WTC11 (cell line): ENCODE data around the gene IFT52. TPM values are rescaled to one million over a fixed set of nuclear protein-coding genes. Genes with fewer than 3 reads are reported as not detected.

Experiments used
- ATAC-seq: fragments of 200-7000 bp; cut with Tn5 transposase; 2 replicates; pipeline ENCODE4 v1.10.0; 2021; ENCODE audit warnings: mild to moderate bottlenecking, moderate library complexity
- CTCF ChIA-PET: fragments of 300-600 bp; sonication (Branson Sonifier 250); formaldehyde crosslinking; loops from one replicate; lab custom pipeline; 2021; ENCODE audit warnings: antibody characterized with exemption; lab: Charles Lee
- POLR2A ChIA-PET: fragments of 350-600 bp; sonication (Branson Sonifier 250); formaldehyde crosslinking; loops from one replicate; lab custom pipeline; 2021; ENCODE audit warnings: antibody characterized with exemption; lab: Charles Lee
- DNase-seq: peaks from one replicate; pipeline ENCODE4 v3.0.0; 2021; ENCODE audit warnings: low spot score
- H3K27ac Mint-ChIP-seq: 2 replicates; pipeline ENCODE4 v1.8.0; 2021; ENCODE audit warnings: mixed read lengths
- H3K27me3 Mint-ChIP-seq: 2 replicates; pipeline ENCODE4 v1.8.0; 2021; ENCODE audit warnings: low read depth, mild to moderate bottlenecking, moderate library complexity, mixed read lengths
- H3K36me3 Mint-ChIP-seq: 2 replicates; pipeline ENCODE4 v1.8.0; 2021; ENCODE audit warnings: mixed read lengths
- H3K4me1 Mint-ChIP-seq: 2 replicates; pipeline ENCODE4 v1.8.0; 2022; ENCODE audit warnings: mixed read lengths
- H3K4me3 Mint-ChIP-seq: 2 replicates; pipeline ENCODE4 v1.8.0; 2021; ENCODE audit warnings: mild to moderate bottlenecking, moderate library complexity, mixed read lengths
- H3K9me3 Mint-ChIP-seq: 2 replicates; pipeline ENCODE4 v1.8.0; 2021; ENCODE audit warnings: mixed read lengths
- CBFB ChIP-seq: sonication (generic); formaldehyde crosslinking; IDR thresholded peaks from 2 replicates; pipeline ENCODE4 v1.8.1; 2022; ENCODE audit warnings: mild to moderate bottlenecking, low read depth, missing genetic modification reagents
- ELF4 ChIP-seq: sonication (generic); formaldehyde crosslinking; IDR thresholded peaks from 2 replicates; pipeline ENCODE4 v1.8.1; 2022; ENCODE audit warnings: low read depth, mild to moderate bottlenecking, moderate library complexity, missing genetic modification reagents
- GTF2I ChIP-seq: fragments of 250-450 bp; sonication (Bioruptor Pico); conservative IDR thresholded peaks from 2 replicates; pipeline ENCODE4 v1.4.0; 2021; ENCODE audit warnings: mild to moderate bottlenecking
- NFATC4 ChIP-seq: fragments of 250-450 bp; sonication (Bioruptor Pico); IDR thresholded peaks from 2 replicates; pipeline ENCODE4 v1.9.0; 2021; ENCODE audit warnings: mild to moderate bottlenecking
- NR1H2 ChIP-seq: sonication (generic); formaldehyde crosslinking; IDR thresholded peaks from 2 replicates; pipeline ENCODE4 v1.9.0; 2021; ENCODE audit warnings: mild to moderate bottlenecking, moderate library complexity, missing genetic modification reagents
- NR3C1 ChIP-seq: sonication (generic); formaldehyde crosslinking; conservative IDR thresholded peaks from 2 replicates; pipeline ENCODE4 v1.8.1; 2023; ENCODE audit warnings: low read depth, mild to moderate bottlenecking, missing genetic modification reagents
- SP1 ChIP-seq: sonication (generic); formaldehyde crosslinking; conservative IDR thresholded peaks from 2 replicates; pipeline ENCODE4 v1.8.1; 2022; ENCODE audit warnings: missing genetic modification reagents
- TEAD4 ChIP-seq: sonication (generic); formaldehyde crosslinking; IDR thresholded peaks from 2 replicates; pipeline ENCODE4 v1.8.0; 2022; ENCODE audit warnings: mild to moderate bottlenecking, missing genetic modification reagents
- ZNF219 ChIP-seq: sonication (generic); formaldehyde crosslinking; IDR thresholded peaks from 2 replicates; pipeline ENCODE4 v1.8.0; 2023; ENCODE audit warnings: missing genetic modification reagents, mild to moderate bottlenecking, borderline replicate concordance
- ZNF396 ChIP-seq: fragments of 250-450 bp; sonication (Bioruptor Pico); IDR thresholded peaks from 2 replicates; pipeline ENCODE4 v1.8.0; 2021; ENCODE audit warnings: mild to moderate bottlenecking, moderate library complexity, borderline replicate concordance
- ZNF671 ChIP-seq: fragments of 250-450 bp; sonication (Bioruptor Pico); IDR thresholded peaks from 2 replicates; pipeline ENCODE4 v1.8.0; 2021; ENCODE audit warnings: mild to moderate bottlenecking
- total RNA-seq: library from RNA; stranded (reverse); gene quantifications from 3 replicates; pipeline ENCODE4 v1.2.3, GENCODE V29; 2021
- TF ChIP-seq, protein P1 (sequence below): sonication (generic); formaldehyde crosslinking; IDR thresholded peaks from 2 replicates; pipeline ENCODE4 v1.8.0; 2022; ENCODE audit warnings: missing genetic modification reagents
- TF ChIP-seq, protein P2 (sequence below): sonication (generic); formaldehyde crosslinking; IDR thresholded peaks from 2 replicates; pipeline ENCODE4 v1.8.1; 2022; ENCODE audit warnings: mild to moderate bottlenecking, moderate library complexity, missing genetic modification reagents
- TF ChIP-seq, protein P3 (sequence below): sonication (generic); formaldehyde crosslinking; IDR thresholded peaks from 2 replicates; pipeline ENCODE4 v1.8.1; 2022; ENCODE audit warnings: mild to moderate bottlenecking, missing genetic modification reagents, moderate library complexity, borderline replicate concordance
- TF ChIP-seq, protein P4 (sequence below): sonication (generic); formaldehyde crosslinking; IDR thresholded peaks from 2 replicates; pipeline ENCODE4 v1.8.0; 2022; ENCODE audit warnings: mild to moderate bottlenecking, missing genetic modification reagents
- TF ChIP-seq, protein P5 (sequence below): fragments of 250-450 bp; sonication (Bioruptor Pico); conservative IDR thresholded peaks from 2 replicates; pipeline ENCODE4 v1.9.0; 2021; ENCODE audit warnings: mild to moderate bottlenecking
- TF ChIP-seq, protein P6 (sequence below): fragments of 250-450 bp; sonication (Bioruptor Pico); IDR thresholded peaks from 2 replicates; pipeline ENCODE4 v1.9.0; 2021; ENCODE audit warnings: mild to moderate bottlenecking, borderline replicate concordance

The IFT52 gene
- total RNA-seq, 1 experiment from 2014 or later = 27.5 TPM

DNA sequence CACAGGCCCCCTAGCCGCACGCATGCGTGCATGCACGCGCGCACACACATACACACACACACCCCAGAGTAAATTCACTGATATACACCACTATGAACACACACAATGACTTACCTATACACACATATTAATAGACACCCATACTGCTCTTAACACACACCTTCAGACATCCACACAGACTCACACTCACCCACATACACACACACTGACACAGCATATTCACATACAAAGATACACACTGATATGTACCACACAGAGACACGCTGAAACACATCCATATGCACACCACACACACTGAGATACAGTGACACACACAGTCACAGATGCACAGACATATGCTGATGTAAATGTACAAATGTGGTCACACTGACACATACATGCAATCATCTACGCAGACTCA lies 26.3 kb upstream of the IFT52 start:
- Mint-ChIP-seq H3K27ac (peak overlapping the region; percentile 14; the same call in 1 of the 2 replicates), H3K4me3 (no peak overlapping the region), H3K4me1 (peaks cover 4% of the 10 kb centered on the region)
- ATAC-seq = no peak
- POLR2A ChIA-PET = no interaction called here
- TF ChIP-seq, protein P1, sequence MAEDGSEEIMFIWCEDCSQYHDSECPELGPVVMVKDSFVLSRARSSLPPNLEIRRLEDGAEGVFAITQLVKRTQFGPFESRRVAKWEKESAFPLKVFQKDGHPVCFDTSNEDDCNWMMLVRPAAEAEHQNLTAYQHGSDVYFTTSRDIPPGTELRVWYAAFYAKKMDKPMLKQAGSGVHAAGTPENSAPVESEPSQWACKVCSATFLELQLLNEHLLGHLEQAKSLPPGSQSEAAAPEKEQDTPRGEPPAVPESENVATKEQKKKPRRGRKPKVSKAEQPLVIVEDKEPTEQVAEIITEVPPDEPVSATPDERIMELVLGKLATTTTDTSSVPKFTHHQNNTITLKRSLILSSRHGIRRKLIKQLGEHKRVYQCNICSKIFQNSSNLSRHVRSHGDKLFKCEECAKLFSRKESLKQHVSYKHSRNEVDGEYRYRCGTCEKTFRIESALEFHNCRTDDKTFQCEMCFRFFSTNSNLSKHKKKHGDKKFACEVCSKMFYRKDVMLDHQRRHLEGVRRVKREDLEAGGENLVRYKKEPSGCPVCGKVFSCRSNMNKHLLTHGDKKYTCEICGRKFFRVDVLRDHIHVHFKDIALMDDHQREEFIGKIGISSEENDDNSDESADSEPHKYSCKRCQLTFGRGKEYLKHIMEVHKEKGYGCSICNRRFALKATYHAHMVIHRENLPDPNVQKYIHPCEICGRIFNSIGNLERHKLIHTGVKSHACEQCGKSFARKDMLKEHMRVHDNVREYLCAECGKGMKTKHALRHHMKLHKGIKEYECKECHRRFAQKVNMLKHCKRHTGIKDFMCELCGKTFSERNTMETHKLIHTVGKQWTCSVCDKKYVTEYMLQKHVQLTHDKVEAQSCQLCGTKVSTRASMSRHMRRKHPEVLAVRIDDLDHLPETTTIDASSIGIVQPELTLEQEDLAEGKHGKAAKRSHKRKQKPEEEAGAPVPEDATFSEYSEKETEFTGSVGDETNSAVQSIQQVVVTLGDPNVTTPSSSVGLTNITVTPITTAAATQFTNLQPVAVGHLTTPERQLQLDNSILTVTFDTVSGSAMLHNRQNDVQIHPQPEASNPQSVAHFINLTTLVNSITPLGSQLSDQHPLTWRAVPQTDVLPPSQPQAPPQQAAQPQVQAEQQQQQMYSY (CRISPR knock-in tag) = no peak
- no peak for TF ChIP-seq ELF4 (CRISPR knock-in tag)
- TF ChIP-seq GTF2I (CRISPR knock-in tag) = no peak
- no peak for TF ChIP-seq NR3C1 (CRISPR knock-in tag)
- TF ChIP-seq CBFB (CRISPR knock-in tag) = no peak
- no peak for TF ChIP-seq TEAD4 (CRISPR knock-in tag)
- TF ChIP-seq, protein P2, sequence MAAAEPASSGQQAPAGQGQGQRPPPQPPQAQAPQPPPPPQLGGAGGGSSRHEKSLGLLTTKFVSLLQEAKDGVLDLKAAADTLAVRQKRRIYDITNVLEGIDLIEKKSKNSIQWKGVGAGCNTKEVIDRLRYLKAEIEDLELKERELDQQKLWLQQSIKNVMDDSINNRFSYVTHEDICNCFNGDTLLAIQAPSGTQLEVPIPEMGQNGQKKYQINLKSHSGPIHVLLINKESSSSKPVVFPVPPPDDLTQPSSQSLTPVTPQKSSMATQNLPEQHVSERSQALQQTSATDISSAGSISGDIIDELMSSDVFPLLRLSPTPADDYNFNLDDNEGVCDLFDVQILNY (CRISPR knock-in tag) = no peak
- no peak for TF ChIP-seq SP1 (CRISPR knock-in tag)
- TF ChIP-seq ZNF396 (CRISPR knock-in tag) = no peak
- TF ChIP-seq, protein P3, sequence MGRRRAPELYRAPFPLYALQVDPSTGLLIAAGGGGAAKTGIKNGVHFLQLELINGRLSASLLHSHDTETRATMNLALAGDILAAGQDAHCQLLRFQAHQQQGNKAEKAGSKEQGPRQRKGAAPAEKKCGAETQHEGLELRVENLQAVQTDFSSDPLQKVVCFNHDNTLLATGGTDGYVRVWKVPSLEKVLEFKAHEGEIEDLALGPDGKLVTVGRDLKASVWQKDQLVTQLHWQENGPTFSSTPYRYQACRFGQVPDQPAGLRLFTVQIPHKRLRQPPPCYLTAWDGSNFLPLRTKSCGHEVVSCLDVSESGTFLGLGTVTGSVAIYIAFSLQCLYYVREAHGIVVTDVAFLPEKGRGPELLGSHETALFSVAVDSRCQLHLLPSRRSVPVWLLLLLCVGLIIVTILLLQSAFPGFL = no peak
- TF ChIP-seq, protein P4, sequence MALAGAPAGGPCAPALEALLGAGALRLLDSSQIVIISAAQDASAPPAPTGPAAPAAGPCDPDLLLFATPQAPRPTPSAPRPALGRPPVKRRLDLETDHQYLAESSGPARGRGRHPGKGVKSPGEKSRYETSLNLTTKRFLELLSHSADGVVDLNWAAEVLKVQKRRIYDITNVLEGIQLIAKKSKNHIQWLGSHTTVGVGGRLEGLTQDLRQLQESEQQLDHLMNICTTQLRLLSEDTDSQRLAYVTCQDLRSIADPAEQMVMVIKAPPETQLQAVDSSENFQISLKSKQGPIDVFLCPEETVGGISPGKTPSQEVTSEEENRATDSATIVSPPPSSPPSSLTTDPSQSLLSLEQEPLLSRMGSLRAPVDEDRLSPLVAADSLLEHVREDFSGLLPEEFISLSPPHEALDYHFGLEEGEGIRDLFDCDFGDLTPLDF (CRISPR knock-in tag) = no peak
- TF ChIP-seq, protein P5, sequence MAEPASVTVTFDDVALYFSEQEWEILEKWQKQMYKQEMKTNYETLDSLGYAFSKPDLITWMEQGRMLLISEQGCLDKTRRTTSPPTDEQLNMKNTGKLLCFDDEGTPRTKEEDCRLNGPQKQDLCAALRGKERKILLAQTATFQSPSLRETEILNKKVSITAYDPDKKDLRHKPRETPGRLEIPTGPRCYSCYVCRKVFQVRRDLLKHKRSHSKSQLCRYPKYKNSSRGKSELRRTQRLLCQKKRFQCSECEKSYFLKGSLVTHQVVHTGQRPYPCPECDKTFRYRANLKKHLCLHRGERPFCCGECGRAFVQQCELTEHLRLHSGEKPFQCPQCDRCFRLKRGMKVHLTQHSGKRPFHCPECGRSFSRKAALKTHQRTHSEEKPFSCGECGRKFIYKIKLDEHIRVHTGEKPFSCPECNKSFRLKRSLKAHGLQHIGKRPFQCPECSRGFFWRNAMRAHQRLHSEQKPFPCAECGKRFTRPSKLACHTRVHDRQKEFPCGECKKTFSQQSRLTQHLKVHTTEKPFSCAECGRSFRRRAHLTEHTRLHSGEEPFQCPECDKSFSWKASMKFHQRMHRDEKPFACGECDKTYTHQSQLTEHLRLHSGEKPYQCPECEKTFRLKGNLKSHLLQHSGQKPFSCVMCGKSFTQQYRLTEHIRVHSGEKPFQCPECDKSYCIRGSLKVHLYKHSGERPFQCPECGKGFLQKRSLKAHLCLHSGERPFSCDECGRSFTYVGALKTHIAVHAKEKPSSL (CRISPR knock-in tag) = no peak
- TF ChIP-seq, all 79 proteins: peak for 0
- no peaks in the 10 kb centered on the region for H3K27me3 Mint-ChIP-seq
- H3K36me3 Mint-ChIP-seq = no peaks in the 10 kb centered on the region
- no peaks in the 10 kb centered on the region for H3K9me3 Mint-ChIP-seq
- no peak for DNase-seq
- CTCF ChIA-PET = interaction anchor here (1.4 kb wide), 1 partner anchor 26 kb away, joined by 6 read pairs; no protein-coding TSS in a partner anchor

DNA sequence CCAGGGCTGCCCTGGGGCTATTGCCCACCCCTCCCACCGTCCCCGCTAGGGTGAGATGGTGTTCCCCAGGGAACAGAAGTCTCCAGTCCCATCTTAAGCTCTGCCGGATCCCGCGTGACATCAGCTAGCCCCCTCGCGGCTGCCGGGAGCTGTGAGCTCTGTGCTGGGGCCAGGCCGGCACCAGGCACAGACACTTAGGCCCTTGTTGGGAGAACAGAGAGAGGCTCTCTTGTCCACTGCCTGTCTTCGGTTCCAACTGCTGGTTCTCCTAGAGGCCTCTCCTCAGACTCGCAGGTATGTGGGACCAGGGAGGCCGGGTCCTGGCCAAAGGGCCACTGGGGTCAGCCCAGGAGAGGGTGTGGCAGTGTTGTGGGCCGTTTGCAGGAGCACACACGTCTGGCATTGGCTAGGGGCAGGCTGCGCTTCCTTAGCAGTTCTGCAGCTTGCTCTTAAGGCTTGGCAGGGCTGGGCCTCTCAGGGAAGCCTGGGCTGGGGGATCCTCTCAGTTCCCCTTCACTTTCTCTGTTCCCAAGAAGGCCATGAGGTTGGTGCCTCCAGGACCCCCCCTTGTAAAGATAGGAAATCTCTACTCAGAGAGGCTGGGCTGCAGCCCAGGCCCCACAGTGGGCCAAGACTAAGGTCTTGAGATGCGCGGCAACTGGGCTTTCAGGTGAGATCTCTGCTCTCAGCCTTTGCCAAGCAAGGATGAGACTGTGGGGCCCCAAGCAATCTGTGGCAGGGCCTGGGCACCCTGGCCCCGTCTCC lies 25.6 kb upstream of the IFT52 start:
- ChIA-PET CTCF (interaction anchor here (1.4 kb wide), 1 partner anchor 27 kb away, joined by 6 read pairs; no protein-coding TSS in a partner anchor), POLR2A (no interaction called here)
- TF ChIP-seq GTF2I (CRISPR knock-in tag) (no peak), ZNF219 (CRISPR knock-in tag) (no peak), ZNF671 (CRISPR knock-in tag) (no peak), NFATC4 (CRISPR knock-in tag) (no peak), NR1H2 (CRISPR knock-in tag) (no peak)
- TF ChIP-seq, protein P6, sequence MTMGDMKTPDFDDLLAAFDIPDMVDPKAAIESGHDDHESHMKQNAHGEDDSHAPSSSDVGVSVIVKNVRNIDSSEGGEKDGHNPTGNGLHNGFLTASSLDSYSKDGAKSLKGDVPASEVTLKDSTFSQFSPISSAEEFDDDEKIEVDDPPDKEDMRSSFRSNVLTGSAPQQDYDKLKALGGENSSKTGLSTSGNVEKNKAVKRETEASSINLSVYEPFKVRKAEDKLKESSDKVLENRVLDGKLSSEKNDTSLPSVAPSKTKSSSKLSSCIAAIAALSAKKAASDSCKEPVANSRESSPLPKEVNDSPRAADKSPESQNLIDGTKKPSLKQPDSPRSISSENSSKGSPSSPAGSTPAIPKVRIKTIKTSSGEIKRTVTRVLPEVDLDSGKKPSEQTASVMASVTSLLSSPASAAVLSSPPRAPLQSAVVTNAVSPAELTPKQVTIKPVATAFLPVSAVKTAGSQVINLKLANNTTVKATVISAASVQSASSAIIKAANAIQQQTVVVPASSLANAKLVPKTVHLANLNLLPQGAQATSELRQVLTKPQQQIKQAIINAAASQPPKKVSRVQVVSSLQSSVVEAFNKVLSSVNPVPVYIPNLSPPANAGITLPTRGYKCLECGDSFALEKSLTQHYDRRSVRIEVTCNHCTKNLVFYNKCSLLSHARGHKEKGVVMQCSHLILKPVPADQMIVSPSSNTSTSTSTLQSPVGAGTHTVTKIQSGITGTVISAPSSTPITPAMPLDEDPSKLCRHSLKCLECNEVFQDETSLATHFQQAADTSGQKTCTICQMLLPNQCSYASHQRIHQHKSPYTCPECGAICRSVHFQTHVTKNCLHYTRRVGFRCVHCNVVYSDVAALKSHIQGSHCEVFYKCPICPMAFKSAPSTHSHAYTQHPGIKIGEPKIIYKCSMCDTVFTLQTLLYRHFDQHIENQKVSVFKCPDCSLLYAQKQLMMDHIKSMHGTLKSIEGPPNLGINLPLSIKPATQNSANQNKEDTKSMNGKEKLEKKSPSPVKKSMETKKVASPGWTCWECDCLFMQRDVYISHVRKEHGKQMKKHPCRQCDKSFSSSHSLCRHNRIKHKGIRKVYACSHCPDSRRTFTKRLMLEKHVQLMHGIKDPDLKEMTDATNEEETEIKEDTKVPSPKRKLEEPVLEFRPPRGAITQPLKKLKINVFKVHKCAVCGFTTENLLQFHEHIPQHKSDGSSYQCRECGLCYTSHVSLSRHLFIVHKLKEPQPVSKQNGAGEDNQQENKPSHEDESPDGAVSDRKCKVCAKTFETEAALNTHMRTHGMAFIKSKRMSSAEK (CRISPR knock-in tag) = no peak
- TF ChIP-seq, protein P3 = no peak
- no peak overlapping the region for H3K4me3 Mint-ChIP-seq
- H3K9me3 Mint-ChIP-seq = no peaks in the 10 kb centered on the region
- H3K36me3 Mint-ChIP-seq = no peaks in the 10 kb centered on the region
- peaks cover 4% of the 10 kb centered on the region for H3K4me1 Mint-ChIP-seq
- ATAC-seq = peak; percentile 53
- no peak overlapping the region for H3K27ac Mint-ChIP-seq
- no peaks in the 10 kb centered on the region for H3K27me3 Mint-ChIP-seq
- no peak for DNase-seq
